ENCODE measurements around the gene DOCK3. TPM values are rescaled to one million over a fixed set of nuclear protein-coding genes. Genes with fewer than 3 reads are reported as not detected.

DOCK3 gene
- total RNA-seq, 1 donor = 0.36 TPM

- peaks cover 36% of the 10 kb centered on the region for H3K36me3 ChIP-seq (ENCODE audit: insufficient read depth, low read length)
- no peak for TF ChIP-seq CTCF (IDR thresholded peaks at IDR 0.05; ENCODE audit: extremely low read depth, low read depth, low read length)
- H3K4me1 ChIP-seq (ENCODE audit: insufficient read depth, low read length) = no peaks in the 10 kb centered on the region
- H3K4me2 ChIP-seq (ENCODE audit: insufficient read depth, low read length) = no peak overlapping the region
- no peaks in the 10 kb centered on the region for H3K9me3 ChIP-seq (ENCODE audit: low read depth, low read length)
- H3K79me2 ChIP-seq (ENCODE audit: insufficient read depth, low read length) = peaks cover 13% of the 10 kb centered on the region
- no peaks in the 10 kb centered on the region for H3K27me3 ChIP-seq (ENCODE audit: insufficient read depth, low read length)
- H3K27ac ChIP-seq (ENCODE audit: low read depth, low read length) = no peak overlapping the region
- no peak overlapping the region for H2AFZ ChIP-seq (ENCODE audit: low read length)
- H3K4me3 ChIP-seq (ENCODE audit: insufficient read depth, low read length) = no peak overlapping the region
- no peaks in the 10 kb centered on the region for H4K20me1 ChIP-seq (ENCODE audit: insufficient read depth, low read length)
- DNase-seq (ENCODE audit: insufficient read length, low spot score, missing footprints) = no peak
These were observed 29.3 kb upstream of the DOCK3 start for GRCh38 chr3:50645378-50645777.

GRCh38 chr3:50648313-50648712 lies 26.4 kb upstream of the DOCK3 start:
- Histone ChIP-seq H3K4me1 (ENCODE audit: insufficient read depth, low read length) (no peaks in the 10 kb centered on the region), H3K9me3 (ENCODE audit: low read depth, low read length) (no peaks in the 10 kb centered on the region), H3K79me2 (ENCODE audit: insufficient read depth, low read length) (no peaks in the 10 kb centered on the region), H4K20me1 (ENCODE audit: insufficient read depth, low read length) (no peaks in the 10 kb centered on the region), H3K36me3 (ENCODE audit: insufficient read depth, low read length) (peaks cover 18% of the 10 kb centered on the region), H3K27ac (ENCODE audit: low read depth, low read length) (no peak overlapping the region), H2AFZ (ENCODE audit: low read length) (no peak overlapping the region), H3K27me3 (ENCODE audit: insufficient read depth, low read length) (no peaks in the 10 kb centered on the region), H3K4me3 (ENCODE audit: insufficient read depth, low read length) (no peak overlapping the region), H3K4me2 (ENCODE audit: insufficient read depth, low read length) (no peak overlapping the region)
- TF ChIP-seq CTCF (IDR thresholded peaks at IDR 0.05; ENCODE audit: extremely low read depth, low read depth, low read length) = no peak
- DNase-seq (ENCODE audit: insufficient read length, low spot score, missing footprints) = no peak

GRCh38 chr3:50648944-50649343 lies 25.8 kb upstream of the DOCK3 start:
- Histone ChIP-seq H4K20me1 (ENCODE audit: insufficient read depth, low read length) (no peaks in the 10 kb centered on the region), H3K27me3 (ENCODE audit: insufficient read depth, low read length) (no peaks in the 10 kb centered on the region), H3K4me1 (ENCODE audit: insufficient read depth, low read length) (no peaks in the 10 kb centered on the region), H3K4me3 (ENCODE audit: insufficient read depth, low read length) (no peak overlapping the region), H3K79me2 (ENCODE audit: insufficient read depth, low read length) (no peaks in the 10 kb centered on the region), H3K36me3 (ENCODE audit: insufficient read depth, low read length) (peaks cover 14% of the 10 kb centered on the region), H3K27ac (ENCODE audit: low read depth, low read length) (no peak overlapping the region), H3K4me2 (ENCODE audit: insufficient read depth, low read length) (no peak overlapping the region), H3K9me3 (ENCODE audit: low read depth, low read length) (no peaks in the 10 kb centered on the region), H2AFZ (ENCODE audit: low read length) (no peak overlapping the region)
- no peak for TF ChIP-seq CTCF (IDR thresholded peaks at IDR 0.05; ENCODE audit: extremely low read depth, low read depth, low read length)
- DNase-seq (ENCODE audit: insufficient read length, low spot score, missing footprints) = no peak

- no peaks in the 10 kb centered on the region for H3K79me2 ChIP-seq (ENCODE audit: insufficient read depth, low read length)
- no peak overlapping the region for H3K27ac ChIP-seq (ENCODE audit: low read depth, low read length)
- H3K36me3 ChIP-seq (ENCODE audit: insufficient read depth, low read length) = peaks cover 10% of the 10 kb centered on the region
- no peak overlapping the region for H3K4me3 ChIP-seq (ENCODE audit: insufficient read depth, low read length)
- H3K27me3 ChIP-seq (ENCODE audit: insufficient read depth, low read length) = no peaks in the 10 kb centered on the region
- DNase-seq (ENCODE audit: insufficient read length, low spot score, missing footprints) = no peak
- no peaks in the 10 kb centered on the region for H3K4me1 ChIP-seq (ENCODE audit: insufficient read depth, low read length)
- H3K4me2 ChIP-seq (ENCODE audit: insufficient read depth, low read length) = no peak overlapping the region
- TF ChIP-seq CTCF (IDR thresholded peaks at IDR 0.05; ENCODE audit: extremely low read depth, low read depth, low read length) = no peak
- no peaks in the 10 kb centered on the region for H4K20me1 ChIP-seq (ENCODE audit: insufficient read depth, low read length)
- H2AFZ ChIP-seq (ENCODE audit: low read length) = no peak overlapping the region
- H3K9me3 ChIP-seq (ENCODE audit: low read depth, low read length) = no peaks in the 10 kb centered on the region
These were observed 25.2 kb upstream of the DOCK3 start for GRCh38 chr3:50649451-50649931.

All from osteoblast (primary cell).